Measurements from ENCODE around the gene IL1RAPL1. TPM values are rescaled to one million over a fixed set of nuclear protein-coding genes. Genes with fewer than 3 reads are reported as not detected.

Gene IL1RAPL1
- total RNA-seq, 1 experiment from 2014 or later: 2.9 TPM

DNA sequence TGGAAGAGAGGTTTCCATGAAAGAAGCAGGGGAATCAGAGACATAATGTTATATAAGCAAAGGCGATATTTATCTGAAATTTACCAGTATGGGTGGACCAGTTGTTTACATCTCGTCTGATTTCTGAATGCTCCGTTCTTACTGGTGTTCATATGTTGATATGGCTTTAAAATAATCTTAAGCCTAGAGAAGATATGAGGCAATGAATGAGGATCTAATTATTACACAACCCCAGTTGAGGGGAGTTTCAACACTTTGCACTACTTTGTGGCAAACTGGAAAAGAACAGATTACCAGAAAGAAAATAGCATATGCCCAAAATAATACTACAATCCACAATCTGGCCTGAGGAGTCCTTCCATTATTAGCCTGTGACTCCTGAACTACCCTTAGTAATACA is 1364.8 kb downstream of the IL1RAPL1 start:
- H3K27me3 ChIP-seq (ENCODE audit: control insufficient read depth, insufficient read depth, low read length): no peaks in the 10 kb centered on the region
- no peak overlapping the region for H3K4me3 ChIP-seq (ENCODE audit: insufficient read depth, low read depth, low read length)
- no peak for DNase-seq
- no peaks in the 10 kb centered on the region for H3K36me3 ChIP-seq (replicated peaks; ENCODE audit: control insufficient read depth, insufficient read depth, low read length)

DNA sequence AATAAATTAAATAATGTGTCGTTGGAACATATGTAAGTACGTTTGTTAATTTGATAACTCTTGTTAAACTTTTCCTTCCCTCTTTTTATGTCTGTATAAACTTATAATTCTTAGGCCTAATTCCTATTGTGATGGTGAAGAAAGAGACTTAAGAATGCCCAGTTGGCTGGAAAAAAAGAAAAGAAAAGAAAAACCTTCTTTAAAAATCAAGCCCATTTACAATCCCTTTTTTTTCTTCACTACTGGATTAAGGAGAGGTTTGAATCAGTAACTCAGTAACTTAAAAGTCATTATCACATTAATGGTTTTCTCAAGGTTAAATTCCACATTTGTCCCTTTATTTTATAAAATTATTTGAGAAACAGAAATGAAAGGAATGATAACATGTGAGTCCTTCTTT is 1374.8 kb downstream of the IL1RAPL1 start:
- Histone ChIP-seq H3K36me3 (replicated peaks; ENCODE audit: control insufficient read depth, insufficient read depth, low read length) (no peaks in the 10 kb centered on the region), H3K27me3 (ENCODE audit: control insufficient read depth, insufficient read depth, low read length) (no peaks in the 10 kb centered on the region), H3K4me3 (ENCODE audit: insufficient read depth, low read depth, low read length) (no peak overlapping the region)
- no peak for DNase-seq

DNA sequence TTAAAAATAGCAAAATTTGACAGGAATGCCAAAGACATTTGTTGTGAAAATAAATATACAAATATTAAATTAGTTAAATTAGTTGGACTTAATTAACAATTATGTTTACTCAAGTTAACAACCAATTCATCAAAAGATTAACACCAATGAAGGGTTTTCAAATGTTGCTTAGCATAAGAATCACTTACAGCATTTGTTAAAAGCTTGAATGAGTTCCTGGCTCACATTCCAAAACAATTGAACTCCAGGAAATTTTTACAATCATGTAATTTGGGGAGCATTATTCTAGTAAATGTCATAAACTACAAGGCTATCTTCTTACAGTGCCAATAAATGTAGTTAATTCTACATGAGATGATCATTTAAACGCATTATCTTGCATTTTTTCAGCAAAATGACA is 1378.4 kb downstream of the IL1RAPL1 start:
- no peaks in the 10 kb centered on the region for H3K36me3 ChIP-seq (replicated peaks; ENCODE audit: control insufficient read depth, insufficient read depth, low read length)
- H3K27me3 ChIP-seq (ENCODE audit: control insufficient read depth, insufficient read depth, low read length): no peaks in the 10 kb centered on the region; the same call in 1 of the 2 replicates
- no peak overlapping the region for H3K4me3 ChIP-seq (ENCODE audit: insufficient read depth, low read depth, low read length)
- no peak for DNase-seq

DNA sequence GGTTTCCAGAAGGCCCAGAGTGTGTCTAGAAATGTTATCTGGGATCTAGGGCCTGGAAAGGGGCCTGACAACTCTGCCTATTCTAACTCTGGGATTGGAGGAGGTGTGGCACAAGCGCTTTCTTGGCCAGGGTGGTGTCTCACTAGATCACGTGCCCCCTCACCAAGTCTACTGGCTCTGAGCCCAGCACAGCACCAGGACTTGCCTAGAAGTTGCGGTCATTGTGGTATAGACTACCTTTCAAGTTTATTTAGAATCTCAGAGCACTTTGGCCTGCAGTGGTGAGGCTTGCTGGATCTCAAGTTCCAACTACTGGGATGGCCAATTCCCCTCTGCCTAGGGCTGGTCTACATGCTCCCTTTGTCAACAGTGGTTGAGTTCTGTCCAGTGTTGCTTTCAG is 1404.8 kb downstream of the IL1RAPL1 start:
- H3K36me3 ChIP-seq (replicated peaks; ENCODE audit: control insufficient read depth, insufficient read depth, low read length): no peaks in the 10 kb centered on the region

DNA sequence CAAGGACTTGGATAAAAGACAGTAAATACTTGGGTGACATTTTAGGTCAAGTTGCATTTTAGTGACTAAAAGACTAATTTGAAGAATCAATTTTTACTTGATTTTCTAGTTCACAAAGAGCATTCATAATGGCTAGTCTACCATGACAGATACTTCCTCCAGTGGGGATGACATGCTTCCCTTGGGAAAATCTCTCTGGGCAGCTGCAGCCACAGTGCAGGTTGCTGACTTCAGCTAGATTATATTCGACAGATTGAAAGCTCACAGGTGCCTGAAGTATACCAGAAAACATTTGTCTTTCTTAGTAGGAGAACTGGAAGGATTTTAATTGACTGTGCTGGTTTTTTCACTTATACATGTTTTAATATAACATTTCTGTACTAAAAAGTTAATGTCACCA is 1418.6 kb downstream of the IL1RAPL1 start:
- H3K27me3 ChIP-seq (ENCODE audit: control insufficient read depth, insufficient read depth, low read length): no peaks in the 10 kb centered on the region
- H3K36me3 ChIP-seq (replicated peaks; ENCODE audit: control insufficient read depth, insufficient read depth, low read length): no peaks in the 10 kb centered on the region
- no peak overlapping the region for H3K4me3 ChIP-seq (ENCODE audit: insufficient read depth, low read depth, low read length)
- no peak for DNase-seq

More for the DNA sequence above, 1404.8 kb downstream of the IL1RAPL1 start:
- DNase-seq: no peak
- no peak overlapping the region for H3K4me3 ChIP-seq (ENCODE audit: insufficient read depth, low read depth, low read length)
- no peaks in the 10 kb centered on the region for H3K27me3 ChIP-seq (ENCODE audit: control insufficient read depth, insufficient read depth, low read length)
